Activated T-cell treated with anti-CD3 and anti-CD28 coated beads for 4 hours (primary cell): ENCODE measurements around the gene NIFK.
"Not testable (repeated sequence)": the region's sequence is repeated elsewhere in the genome, so short reads cannot be mapped to it uniquely, and the experiment has no call there.

ENCODE experiments used
- DNase-seq: peaks from one replicate; pipeline ENCODE4 v3.0.0-alpha.2; 2020

NIFK gene

DNA sequence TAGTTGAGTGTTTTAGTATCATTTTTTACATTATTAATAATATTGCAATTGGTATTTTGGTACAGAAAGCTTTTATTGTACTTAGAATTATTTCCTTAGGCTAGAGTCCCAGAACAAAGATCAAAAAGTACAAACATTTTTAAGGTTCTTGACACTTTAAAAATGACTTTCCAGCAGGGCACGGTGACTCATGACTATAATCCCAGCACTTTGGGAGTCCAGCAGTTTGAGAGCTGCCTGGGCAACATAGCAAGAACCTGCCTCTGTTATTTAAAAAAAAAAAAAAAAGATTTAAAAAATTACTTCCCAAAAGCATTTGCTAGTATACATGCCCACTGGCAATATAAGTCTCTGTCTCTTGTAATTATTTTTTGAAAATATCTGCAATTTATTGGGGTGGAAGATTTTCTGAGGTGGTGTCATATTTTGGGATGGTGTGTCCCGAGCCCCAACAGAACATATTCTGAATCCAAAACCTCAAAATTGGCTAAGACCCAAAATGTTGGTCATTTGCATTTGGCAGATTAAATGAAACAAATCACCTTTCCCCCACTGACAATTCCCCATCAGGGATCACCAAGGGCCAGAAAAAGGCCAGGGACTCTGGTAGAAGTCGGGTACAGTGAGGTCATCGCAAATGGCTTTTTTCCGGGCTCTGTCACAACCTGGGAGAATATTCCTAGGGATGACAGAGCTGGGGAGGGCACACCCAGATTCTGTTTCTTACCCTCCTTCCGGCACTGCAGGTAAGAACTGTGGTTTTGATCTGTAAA is 42.1 kb downstream of the NIFK start:
- DNase-seq, result no peak

DNA sequence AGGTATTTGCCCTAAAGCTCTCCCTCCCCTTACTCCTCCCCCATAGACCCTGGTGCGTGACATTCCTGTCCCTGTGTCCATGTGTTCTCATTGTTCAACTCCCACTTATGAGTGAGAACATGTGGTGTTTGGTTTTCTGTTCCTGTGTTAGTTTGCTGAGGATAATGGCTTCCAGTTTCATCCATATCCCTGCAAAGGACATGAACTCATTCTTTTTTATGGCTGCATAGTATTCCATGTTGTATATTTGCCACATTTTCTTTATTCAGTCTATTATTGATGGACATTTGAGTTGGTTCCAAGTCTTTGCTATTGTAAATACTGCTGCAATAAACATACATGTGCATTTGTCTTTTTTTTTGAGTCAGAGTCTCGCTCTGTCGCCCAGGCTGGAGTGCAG is 46.1 kb downstream of the NIFK start:
- not testable (repeated sequence) for DNase-seq

DNA sequence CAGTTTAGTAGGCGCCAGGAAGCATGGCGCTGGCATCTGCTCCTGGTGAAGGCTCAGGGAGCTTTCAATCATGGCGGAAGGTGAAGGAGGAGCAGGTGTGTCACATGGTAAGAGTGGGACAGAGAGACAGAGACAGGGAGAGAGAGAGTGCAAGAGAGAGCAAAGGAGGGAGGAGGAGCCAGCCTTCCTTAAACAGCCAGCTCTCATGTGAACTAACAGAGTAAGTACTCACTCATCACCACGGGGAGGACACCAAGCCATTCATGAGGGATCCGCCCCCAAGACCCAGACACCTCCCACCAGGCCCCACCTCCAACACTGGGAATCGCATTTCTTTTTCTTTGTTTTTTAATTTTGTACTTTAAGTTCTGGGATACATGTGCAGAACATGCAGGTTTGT is 46.6 kb downstream of the NIFK start:
- DNase-seq, result no peak

DNA sequence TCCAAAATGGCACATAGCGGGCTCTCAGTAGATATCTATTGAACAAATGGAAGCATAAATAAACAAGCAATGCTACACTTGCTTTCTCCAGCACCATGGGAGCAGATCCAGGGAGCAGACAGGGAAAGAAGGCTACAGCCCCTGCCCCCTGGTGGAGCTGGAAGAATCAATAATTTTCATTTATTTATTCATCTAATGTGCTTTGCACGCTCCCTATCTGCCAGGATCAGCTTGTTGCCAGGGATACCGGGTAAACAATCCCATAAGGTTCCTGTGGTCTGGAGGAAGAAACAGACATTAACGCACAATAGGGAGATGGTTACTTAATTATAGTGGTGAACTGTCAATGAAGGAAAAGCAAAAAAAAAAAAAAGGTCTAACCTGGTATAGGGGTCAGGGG is 47.3 kb downstream of the NIFK start:
- no peak for DNase-seq

DNA sequence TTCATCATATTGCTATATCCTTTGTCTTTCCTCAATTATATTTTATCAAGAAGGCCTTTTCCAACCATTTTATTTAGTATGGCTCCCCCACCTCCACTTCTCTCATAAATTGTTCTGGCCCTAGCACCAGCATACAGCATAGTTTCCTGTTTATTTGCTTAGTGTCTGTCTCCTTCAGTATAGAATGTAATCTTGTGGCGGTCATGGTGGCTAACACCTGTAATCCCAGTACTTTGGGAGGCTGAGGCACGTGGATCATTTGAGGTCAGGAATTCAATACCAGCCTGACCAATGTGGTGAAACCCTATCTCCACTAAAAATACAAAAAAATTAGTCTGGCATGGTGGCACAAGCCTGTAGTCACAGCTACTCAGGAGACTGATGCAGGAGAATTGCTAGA is 47.9 kb downstream of the NIFK start:
- DNase-seq, result no peak

DNA sequence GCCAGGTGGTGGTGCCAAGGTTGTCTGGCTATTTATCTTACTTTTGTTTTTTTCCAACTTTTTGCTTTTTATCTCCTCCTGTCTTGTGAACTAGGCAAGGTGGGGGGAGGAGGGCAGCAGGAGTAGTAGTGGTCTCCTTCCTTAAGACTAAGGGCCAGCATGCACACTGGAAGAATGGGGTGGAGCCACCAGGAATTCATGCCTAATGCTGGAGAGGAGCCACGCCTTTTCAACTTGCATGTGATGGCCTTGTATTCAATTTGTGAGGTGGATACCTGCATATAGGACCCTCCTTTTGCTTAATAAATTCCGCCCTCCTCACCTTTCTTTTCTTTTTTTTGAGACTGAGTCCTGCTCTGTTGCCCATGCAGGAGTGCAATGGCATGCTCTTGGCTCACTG is 49.8 kb downstream of the NIFK start:
- no peak for DNase-seq

DNA sequence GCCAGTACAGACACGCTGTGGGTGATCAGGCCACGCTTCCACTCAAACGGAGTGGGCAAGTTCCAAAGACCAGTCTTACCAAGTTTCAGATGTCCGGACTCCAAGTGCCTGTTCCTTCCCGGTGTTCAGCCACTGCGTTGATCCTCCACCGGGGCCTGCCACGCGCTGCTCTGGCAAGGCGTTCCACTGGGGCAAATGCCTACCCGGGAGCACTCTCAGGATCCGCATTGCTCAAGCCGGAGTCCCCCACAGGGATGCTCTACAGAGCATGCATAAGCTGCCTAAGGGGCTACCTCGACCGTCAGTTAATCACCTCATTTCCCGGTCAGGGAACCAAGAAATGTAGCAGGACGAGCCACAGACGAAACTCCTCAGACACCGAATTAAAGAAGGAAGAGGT is 50.5 kb downstream of the NIFK start:
- no peak for DNase-seq

DNA sequence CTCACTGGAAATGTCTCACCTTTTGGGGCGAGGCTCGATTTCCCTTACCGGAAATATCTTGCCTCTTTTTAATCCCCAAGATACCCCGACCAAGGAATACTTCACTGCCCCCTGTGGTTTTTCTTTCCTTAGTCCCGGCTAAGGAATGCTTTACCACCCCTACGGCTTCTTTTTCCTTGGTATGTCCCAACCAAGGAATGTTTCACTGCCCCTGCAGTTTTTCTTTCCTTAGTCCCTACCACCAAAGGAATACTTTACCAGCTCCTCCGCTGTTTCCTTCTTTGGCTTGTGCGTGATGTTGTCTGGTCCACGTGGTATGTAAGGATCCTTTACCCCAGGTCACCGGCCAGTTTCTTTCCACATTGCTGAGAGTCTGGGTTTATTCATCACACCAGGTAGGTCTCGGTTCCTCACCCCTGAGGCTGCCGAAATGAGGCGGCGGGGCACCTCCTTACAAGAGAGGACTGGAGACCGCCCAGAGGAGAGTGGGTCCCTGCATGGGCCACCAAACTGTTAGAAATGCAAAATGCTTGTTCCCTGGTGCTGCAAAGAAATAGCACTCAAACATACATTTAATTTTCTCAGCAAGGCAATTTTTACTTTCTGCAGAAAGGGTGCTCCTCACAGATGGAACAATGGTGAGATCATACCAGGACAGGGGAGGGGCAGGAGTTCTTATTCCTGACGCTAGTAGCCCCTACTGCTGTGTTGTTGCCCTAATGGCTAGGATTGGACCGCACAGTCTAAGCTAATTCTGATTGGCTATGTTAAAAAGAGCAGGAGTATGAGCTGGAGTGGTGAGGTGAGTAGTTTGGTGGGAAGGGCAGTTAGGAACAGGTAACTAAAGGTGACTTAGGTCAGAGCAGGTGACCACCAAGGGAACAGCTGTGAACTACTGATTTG is 54.0 kb downstream of the NIFK start:
- no peak for DNase-seq

DNA sequence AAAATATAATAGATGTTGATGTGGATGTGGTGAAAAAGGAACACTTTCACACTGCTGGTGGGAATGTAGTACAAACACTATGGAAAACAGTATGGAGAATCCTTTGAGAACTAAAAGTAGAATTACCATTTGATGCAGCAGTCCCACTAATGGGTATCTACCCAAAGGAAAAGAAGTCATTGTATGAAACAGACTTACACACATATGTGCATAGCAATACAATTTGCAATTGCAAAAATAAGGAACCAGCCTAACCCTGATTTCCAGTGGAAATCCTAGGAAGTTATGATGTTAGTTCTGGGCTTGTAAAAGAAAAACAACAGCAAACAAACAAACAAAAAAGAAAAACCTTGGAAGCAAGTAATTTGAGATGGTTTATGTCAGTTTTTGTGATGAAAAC is 58.8 kb downstream of the NIFK start:
- DNase-seq, result no peak
